SK-N-SH (cell line): ENCODE results near the gene MTCL1. TPM values are rescaled to one million over a fixed set of nuclear protein-coding genes. Genes with fewer than 3 reads are reported as not detected.

ENCODE experiments used
- CTCF ChIA-PET: fragments of 300-600, 350-600 bp; formaldehyde crosslinking; extraction: SDS; loops from one replicate; lab custom pipeline; 2021; lab: Yijun Ruan, JAX
- POLR2A ChIA-PET: fragments of 350-600 bp; sonication (Branson Sonifier 250); formaldehyde crosslinking; extraction: SDS; loops from one replicate; lab custom pipeline; 2020; ENCODE audit warnings: antibody characterized with exemption, inconsistent platforms; lab: Yijun Ruan, JAX
- DNase-seq: peaks from one replicate; pipeline ENCODE4 v3.0.0; 2012
- H2AFZ ChIP-seq: fragments of 200-600 bp; sonication (generic); 2 replicates; pipeline ENCODE4 v1.8.1; 2016; ENCODE audit warnings: antibody characterized with exemption, mild to moderate bottlenecking, low read depth
- H3F3A ChIP-seq: fragments of 200-600 bp; sonication (generic); replicated peaks from 2 replicates; pipeline ENCODE3; 2016; ENCODE audit warnings: antibody characterized with exemption, mild to moderate bottlenecking; ENCODE audit not compliant: insufficient read depth
- H3K27ac ChIP-seq, 2 experiments: fragments of 200-500 bp in 1 of 2; fragments of 200-600 bp in 1 of 2; sonication (Bioruptor generic) in 1 of 2; sonication (generic), shearing (Covaris generic) in 1 of 2; 2 replicates each; pipeline versions ENCODE4 v1.5.1 to v1.6.1; 2014 to 2016; ENCODE audit warnings: low read depth in 2 of 2, inconsistent platforms in 1 of 2, low read length in 1 of 2, mild to moderate bottlenecking in 1 of 2, mixed read lengths in 1 of 2
- H3K27me3 ChIP-seq: fragments of 200-600 bp; sonication (generic), shearing (Covaris generic); 2 replicates; pipeline ENCODE4 v1.6.1; 2016; ENCODE audit warnings: mixed run types; ENCODE audit not compliant: insufficient read depth
- H3K36me3 ChIP-seq, 2 experiments: fragments of 200-500 bp in 1 of 2; fragments of 200-600 bp in 1 of 2; sonication (Bioruptor generic) in 1 of 2; sonication (generic) in 1 of 2; replicated peaks in 1 of 2; 2 replicates each; pipeline versions ENCODE3 to v1.5.1; 2014 to 2016; ENCODE audit warnings: low read length in 1 of 2, mild to moderate bottlenecking in 1 of 2; ENCODE audit not compliant: insufficient read depth in 2 of 2, control insufficient read depth in 1 of 2
- H3K4me1 ChIP-seq, 2 experiments: fragments of 200-500 bp in 1 of 2; fragments of 200-600 bp in 1 of 2; sonication (Bioruptor generic) in 1 of 2; sonication (generic), shearing (Covaris generic) in 1 of 2; 2 replicates each; pipeline versions ENCODE4 v1.5.1 to v1.6.1; 2014 to 2016; ENCODE audit warnings: low read depth in 1 of 2, low read length in 1 of 2, mixed run types in 1 of 2; ENCODE audit not compliant: insufficient read depth in 2 of 2, control insufficient read depth in 1 of 2
- H3K4me2 ChIP-seq: fragments of 200-600 bp; sonication (generic), shearing (Covaris generic); 2 replicates; pipeline ENCODE4 v1.6.1; 2017; ENCODE audit warnings: mixed run types
- H3K4me3 ChIP-seq, 2 experiments: fragments of 200-500 bp in 1 of 2; fragments of 200-600 bp in 1 of 2; sonication (Bioruptor generic) in 1 of 2; sonication (generic), shearing (Covaris generic) in 1 of 2; 2 replicates each; pipeline versions ENCODE4 v1.5.1 to v1.8.1; 2014 to 2016; ENCODE audit warnings: low read depth in 2 of 2, inconsistent platforms in 1 of 2, low read length in 1 of 2, mild to moderate bottlenecking in 1 of 2, mixed read lengths in 1 of 2, moderate library complexity in 1 of 2
- H3K79me2 ChIP-seq: fragments of 200-600 bp; sonication (generic); 2 replicates; pipeline ENCODE4 v1.8.1; 2017; ENCODE audit warnings: mild to moderate bottlenecking; ENCODE audit not compliant: insufficient read depth
- H3K9ac ChIP-seq: fragments of 200-600 bp; sonication (generic); 2 replicates; pipeline ENCODE4 v1.6.1; 2017; ENCODE audit warnings: mixed run types
- H3K9me2 ChIP-seq: fragments of 200-600 bp; sonication (generic); 2 replicates; pipeline ENCODE4 v1.6.1; 2017; ENCODE audit warnings: mixed run types
- H3K9me3 ChIP-seq: fragments of 200-600 bp; sonication (generic); 2 replicates; pipeline ENCODE4 v1.6.1; 2017; ENCODE audit warnings: mixed run types, mild to moderate bottlenecking, moderate library complexity
- H4K20me1 ChIP-seq: fragments of 200-600 bp; sonication (generic); 2 replicates; pipeline ENCODE4 v1.6.1; 2017; ENCODE audit warnings: mild to moderate bottlenecking, mixed run types; ENCODE audit not compliant: insufficient read depth
- CTCF ChIP-seq: fragments of 200-600 bp; sonication (generic); IDR thresholded peaks from 2 replicates; pipeline ENCODE4 v1.6.1; 2017; ENCODE audit warnings: antibody characterized with exemption, mild to moderate bottlenecking, moderate library complexity
- EP300 ChIP-seq, 2 experiments: IDR thresholded peaks; 2 replicates each; pipeline versions ENCODE4 v1.4.0 to v1.6.1; 2012; ENCODE audit warnings: borderline replicate concordance in 1 of 2, low read depth in 1 of 2, low read length in 1 of 2
- FOXM1 ChIP-seq: IDR thresholded peaks from 2 replicates; pipeline ENCODE4 v1.4.0; 2012; ENCODE audit warnings: low read depth, mild to moderate bottlenecking
- MEF2A ChIP-seq: IDR thresholded peaks from 2 replicates; pipeline ENCODE4 v1.4.0; 2012; ENCODE audit warnings: low read depth, borderline replicate concordance
- MXI1 ChIP-seq: IDR thresholded peaks from 2 replicates; pipeline ENCODE4 v1.6.1; 2012; ENCODE audit warnings: mild to moderate bottlenecking, low read depth, low read length, improper control_type of control experiment
- NFIC ChIP-seq: IDR thresholded peaks from 2 replicates; pipeline ENCODE4 v1.4.0; 2012; ENCODE audit warnings: borderline replicate concordance
- NRF1 ChIP-seq: IDR thresholded peaks from 2 replicates; pipeline ENCODE4 v1.6.1; 2012; ENCODE audit warnings: low read depth, mild to moderate bottlenecking, low read length
- PBX3 ChIP-seq: IDR thresholded peaks from 2 replicates; pipeline ENCODE4; 2012
- POLR2AphosphoS5 ChIP-seq: IDR thresholded peaks from 2 replicates; pipeline ENCODE4 v1.6.1; 2012; ENCODE audit warnings: low read depth, low read length
- RCOR1 ChIP-seq: fragments of 150-350 bp; IDR thresholded peaks from 2 replicates; pipeline ENCODE4 v1.6.1; 2017; ENCODE audit warnings: antibody characterized with exemption, low read length
- RFX5 ChIP-seq: IDR thresholded peaks from 2 replicates; pipeline ENCODE4 v1.6.1; 2012; ENCODE audit warnings: mild to moderate bottlenecking, improper control_type of control experiment, low read length
- SIN3A ChIP-seq: IDR thresholded peaks from 2 replicates; pipeline ENCODE4 v1.6.1; 2012; ENCODE audit warnings: low read depth, mild to moderate bottlenecking, low read length, moderate library complexity, borderline replicate concordance
- SMC3 ChIP-seq: IDR thresholded peaks from 2 replicates; pipeline ENCODE4 v1.6.1; 2012; ENCODE audit warnings: low read depth, low read length, improper control_type of control experiment
- TAF1 ChIP-seq: IDR thresholded peaks from 2 replicates; pipeline ENCODE4 v1.6.1; 2012; ENCODE audit warnings: low read depth, mild to moderate bottlenecking, low read length, moderate library complexity, borderline replicate concordance
- USF2 ChIP-seq: fragments of 150-350 bp; IDR thresholded peaks from 2 replicates; pipeline ENCODE4 v1.6.1; 2017; ENCODE audit warnings: antibody characterized with exemption, low read length, low read depth, borderline replicate concordance
- WGBS: methylation state at CpG from one replicate; pipeline ENCODE4 v1.1.6; 2017; ENCODE audit warnings: low lambda C conversion rate; 5-methylcytosine and 5-hydroxymethylcytosine counted together
- polyA plus RNA-seq, 3 experiments: library from polyadenylated mRNA; depleted of rRNA; stranded (reverse); fragments of >200 nt; gene quantifications; 2 replicates each; pipeline ENCODE4 v1.2.3, GENCODE V29; 2012

The MTCL1 gene
- polyA plus RNA-seq, 1 of the 3 experiments (the other 2 are of a cell fraction): 33.5 TPM

- Histone ChIP-seq H3K27me3 (no peaks in the 10 kb centered on the region), H3K27ac (no peak overlapping the region), H3K4me1 (no peaks in the 10 kb centered on the region), H3F3A (no peaks in the 10 kb centered on the region), H3K9me2 (no peaks in the 10 kb centered on the region), H3K36me3 (no peaks in the 10 kb centered on the region), H4K20me1 (no peaks in the 10 kb centered on the region), H3K79me2 (no peaks in the 10 kb centered on the region), H3K4me2 (no peak overlapping the region), H2AFZ (no peak overlapping the region), H3K9me3 (no peaks in the 10 kb centered on the region), H3K9ac (no peak overlapping the region), H3K4me3 (no peak overlapping the region)
- ChIA-PET POLR2A (no interaction called here), CTCF (interaction anchor here (1.3 to 3.7 kb wide), 5 partner anchors 10 to 302 kb away, joined by 3 to 32 read pairs (median 9); no protein-coding TSS in a partner anchor)
- TF ChIP-seq MXI1 (no peak), RFX5 (no peak), SIN3A (no peak), USF2 (no peak), FOXM1 (no peak), CTCF (no peak), EP300 (IDR thresholded peaks at IDR 0.05; ENCODE audit: borderline replicate concordance in 1 of 2, low read depth in 1 of 2, low read length in 1 of 2) (no peak), RCOR1 (no peak), PBX3 (no peak), NFIC (no peak), MEF2A (no peak), TAF1 (no peak), SMC3 (no peak), NRF1 (no peak), POLR2AphosphoS5 (no peak)
- DNase-seq: no peak
- WGBS: 86% methylated on average over 6 of the region's 6 CpGs
Measured at GRCh38 chr18:8686611-8687010, 18.7 kb upstream of the MTCL1 start.

GRCh38 chr18:8688216-8688800, 17.0 kb upstream of the MTCL1 start:
- Histone ChIP-seq H3K79me2 (no peaks in the 10 kb centered on the region), H3K4me3 (no peak overlapping the region), H3F3A (no peaks in the 10 kb centered on the region), H3K4me2 (no peak overlapping the region), H3K9ac (no peak overlapping the region), H3K36me3 (no peaks in the 10 kb centered on the region), H3K27me3 (no peaks in the 10 kb centered on the region), H3K9me3 (no peaks in the 10 kb centered on the region), H3K9me2 (no peaks in the 10 kb centered on the region), H4K20me1 (no peaks in the 10 kb centered on the region), H3K27ac (no peak overlapping the region), H2AFZ (no peak overlapping the region), H3K4me1 (no peaks in the 10 kb centered on the region)
- ChIA-PET CTCF (interaction anchor here (0.8 to 3.7 kb wide), 5 partner anchors 8 to 300 kb away, joined by 3 to 32 read pairs (median 9); no protein-coding TSS in a partner anchor), POLR2A (no interaction called here)
- TF ChIP-seq TAF1 (no peak), NRF1 (no peak)
- no peak for DNase-seq
- WGBS: 88% methylated on average over 8 of the region's 8 CpGs
